ENCODE data around the gene KDR.

Gene KDR

GRCh38 chr4:55125087-55125721 lies at the start of gene KDR:
TSS of gene KDR (minus strand) at chr4:55125595. CDS start at chr4:55125293, 302 bp downstream.
- H3K36me3 ChIP-seq (ENCODE audit: control insufficient read depth in 5 of 5, insufficient read depth in 5 of 5, low read length in 5 of 5): no peaks in the 10 kb centered on the region
- no peaks in the 10 kb centered on the region for H3K9me3 ChIP-seq (ENCODE audit: control insufficient read depth in 5 of 5, low read length in 5 of 5)
- peaks cover 0 to 18% (median 16%) of the 10 kb centered on the region in 5 donors for H3K4me1 ChIP-seq (ENCODE audit: control insufficient read depth in 5 of 5, insufficient read depth in 5 of 5, low read length in 5 of 5)
- peak within 1 kb of the TSS in 3 of 5 donors; percentile 33 to 72 (median 33) for H3K9ac ChIP-seq (ENCODE audit: low read length in 5 of 5)
- peak within 1 kb of the TSS; percentile 67 for H3K27ac ChIP-seq (ENCODE audit: low read depth, low read length)
- peak within 1 kb of the TSS; percentile 57 to 86 (median 68) for H3K4me3 ChIP-seq (ENCODE audit: low read depth in 1 of 5, low read length in 5 of 5)
- H3K27me3 ChIP-seq (ENCODE audit: control insufficient read depth in 5 of 5, insufficient read depth in 4 of 5, low read length in 5 of 5): peaks cover 0 to 16% (median 12%) of the 10 kb centered on the region in 5 donors

DNA sequence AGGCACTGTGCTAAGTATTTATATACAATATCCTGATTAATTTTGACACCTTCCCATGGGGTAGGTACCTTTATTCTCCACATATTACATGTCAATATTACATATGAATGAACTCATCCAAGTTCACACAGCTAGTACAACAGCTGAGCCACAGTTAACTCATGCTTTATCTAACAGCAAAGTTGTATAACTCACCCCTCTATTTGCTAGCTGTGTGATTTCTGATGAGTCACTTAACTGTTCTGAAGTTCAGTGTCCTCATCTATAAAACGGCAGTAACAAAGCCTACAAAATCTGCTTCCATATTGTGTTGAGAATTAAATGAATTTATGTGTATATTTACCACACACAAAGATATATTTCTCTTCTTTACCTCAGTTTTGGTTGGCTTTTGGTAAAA lies 48.2 kb upstream of the KDR start:
- H3K36me3 ChIP-seq (ENCODE audit: control insufficient read depth in 5 of 5, insufficient read depth in 5 of 5, low read length in 5 of 5): no peaks in the 10 kb centered on the region
- H3K27me3 ChIP-seq (ENCODE audit: control insufficient read depth in 5 of 5, insufficient read depth in 4 of 5, low read length in 5 of 5): no peaks in the 10 kb centered on the region
- H3K27ac ChIP-seq (ENCODE audit: low read depth, low read length): peak overlapping the region; percentile 68
- peaks cover 0 to 3% (median 0%) of the 10 kb centered on the region in 5 donors for H3K9me3 ChIP-seq (ENCODE audit: control insufficient read depth in 5 of 5, low read length in 5 of 5)
- H3K4me3 ChIP-seq (ENCODE audit: low read depth in 1 of 5, low read length in 5 of 5): no peak overlapping the region
- peaks cover 0 to 37% (median 3%) of the 10 kb centered on the region in 5 donors for H3K4me1 ChIP-seq (ENCODE audit: control insufficient read depth in 5 of 5, insufficient read depth in 5 of 5, low read length in 5 of 5)
- H3K9ac ChIP-seq (ENCODE audit: low read length in 5 of 5): peak overlapping the region in 1 of 5 donors; percentile 1

GRCh38 chr4:55172694-55173287 lies 47.4 kb upstream of the KDR start:
- H3K4me1 ChIP-seq (ENCODE audit: control insufficient read depth in 5 of 5, insufficient read depth in 5 of 5, low read length in 5 of 5): peaks cover 0 to 33% (median 0%) of the 10 kb centered on the region in 5 donors
- peak overlapping the region in 1 of 5 donors; percentile 44 for H3K9ac ChIP-seq (ENCODE audit: low read length in 5 of 5)
- no peak overlapping the region for H3K4me3 ChIP-seq (ENCODE audit: low read depth in 1 of 5, low read length in 5 of 5)
- H3K36me3 ChIP-seq (ENCODE audit: control insufficient read depth in 5 of 5, insufficient read depth in 5 of 5, low read length in 5 of 5): no peaks in the 10 kb centered on the region
- peak overlapping the region; percentile 68 for H3K27ac ChIP-seq (ENCODE audit: low read depth, low read length)
- H3K27me3 ChIP-seq (ENCODE audit: control insufficient read depth in 5 of 5, insufficient read depth in 4 of 5, low read length in 5 of 5): no peaks in the 10 kb centered on the region
- H3K9me3 ChIP-seq (ENCODE audit: control insufficient read depth in 5 of 5, low read length in 5 of 5): peaks cover 0 to 3% (median 0%) of the 10 kb centered on the region in 5 donors

DNA sequence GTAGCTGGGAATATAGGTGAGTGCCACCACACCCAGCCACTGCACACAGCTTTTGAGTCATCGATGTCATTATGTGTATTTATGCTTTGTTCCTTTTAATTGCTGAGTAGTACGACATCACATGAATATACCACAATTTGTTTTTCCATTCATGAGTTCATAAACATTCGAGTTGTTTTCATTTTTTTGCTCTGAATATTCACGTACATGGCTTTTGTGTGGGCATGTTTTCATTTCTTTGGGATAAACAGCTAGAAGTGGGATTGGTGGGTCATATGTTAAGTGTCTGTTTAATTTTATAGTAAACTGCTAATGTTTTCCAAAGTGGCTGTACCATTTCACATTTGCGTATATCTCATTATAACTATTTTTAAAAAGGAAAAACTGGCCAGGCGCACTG lies 45.1 kb upstream of the KDR start:
- peaks cover 0 to 3% (median 0%) of the 10 kb centered on the region in 5 donors for H3K9me3 ChIP-seq (ENCODE audit: control insufficient read depth in 5 of 5, low read length in 5 of 5)
- no peak overlapping the region for H3K27ac ChIP-seq (ENCODE audit: low read depth, low read length)
- no peak overlapping the region for H3K9ac ChIP-seq (ENCODE audit: low read length in 5 of 5)
- peaks cover 0 to 20% (median 0%) of the 10 kb centered on the region in 5 donors for H3K4me1 ChIP-seq (ENCODE audit: control insufficient read depth in 5 of 5, insufficient read depth in 5 of 5, low read length in 5 of 5)
- H3K36me3 ChIP-seq (ENCODE audit: control insufficient read depth in 5 of 5, insufficient read depth in 5 of 5, low read length in 5 of 5): no peaks in the 10 kb centered on the region
- H3K27me3 ChIP-seq (ENCODE audit: control insufficient read depth in 5 of 5, insufficient read depth in 4 of 5, low read length in 5 of 5): no peaks in the 10 kb centered on the region
- H3K4me3 ChIP-seq (ENCODE audit: low read depth in 1 of 5, low read length in 5 of 5): no peak overlapping the region

- Histone ChIP-seq H3K4me1 (ENCODE audit: control insufficient read depth in 5 of 5, insufficient read depth in 5 of 5, low read length in 5 of 5) (peaks cover 0 to 20% (median 0%) of the 10 kb centered on the region in 5 donors), H3K27me3 (ENCODE audit: control insufficient read depth in 5 of 5, insufficient read depth in 4 of 5, low read length in 5 of 5) (no peaks in the 10 kb centered on the region), H3K36me3 (ENCODE audit: control insufficient read depth in 5 of 5, insufficient read depth in 5 of 5, low read length in 5 of 5) (no peaks in the 10 kb centered on the region), H3K27ac (ENCODE audit: low read depth, low read length) (no peak overlapping the region), H3K4me3 (ENCODE audit: low read depth in 1 of 5, low read length in 5 of 5) (no peak overlapping the region), H3K9ac (ENCODE audit: low read length in 5 of 5) (no peak overlapping the region), H3K9me3 (ENCODE audit: control insufficient read depth in 5 of 5, low read length in 5 of 5) (peaks cover 0 to 4% (median 0%) of the 10 kb centered on the region in 5 donors)
Observed at GRCh38 chr4:55169352-55169961, 44.1 kb upstream of the KDR start.

DNA sequence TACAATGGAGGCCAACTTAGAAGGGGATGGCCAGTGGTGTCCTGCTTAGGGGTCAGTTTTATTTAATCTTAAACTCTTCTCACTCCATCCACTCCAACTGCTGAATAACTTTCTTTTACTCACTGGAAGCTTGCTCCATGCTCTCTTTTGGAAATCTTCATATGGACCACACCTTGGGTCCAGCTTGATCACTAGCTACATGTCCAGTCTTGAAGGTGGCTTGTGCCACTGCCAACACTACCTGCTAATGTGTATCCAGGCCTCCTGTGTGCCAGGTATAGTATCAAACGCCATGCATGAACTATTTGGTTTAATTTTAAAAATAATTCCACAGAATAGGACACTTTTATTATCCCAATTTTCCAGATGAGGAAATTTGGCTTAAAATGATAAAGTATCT lies 37.0 kb upstream of the KDR start:
- no peaks in the 10 kb centered on the region for H3K4me1 ChIP-seq (ENCODE audit: control insufficient read depth in 5 of 5, insufficient read depth in 5 of 5, low read length in 5 of 5)
- no peaks in the 10 kb centered on the region for H3K36me3 ChIP-seq (ENCODE audit: control insufficient read depth in 5 of 5, insufficient read depth in 5 of 5, low read length in 5 of 5)
- peaks cover 0 to 7% (median 3%) of the 10 kb centered on the region in 5 donors for H3K27me3 ChIP-seq (ENCODE audit: control insufficient read depth in 5 of 5, insufficient read depth in 4 of 5, low read length in 5 of 5)
- H3K9me3 ChIP-seq (ENCODE audit: control insufficient read depth in 5 of 5, low read length in 5 of 5): peaks cover 0 to 4% (median 0%) of the 10 kb centered on the region in 5 donors
- H3K9ac ChIP-seq (ENCODE audit: low read length in 5 of 5): no peak overlapping the region
- H3K27ac ChIP-seq (ENCODE audit: low read depth, low read length): no peak overlapping the region
- no peak overlapping the region for H3K4me3 ChIP-seq (ENCODE audit: low read depth in 1 of 5, low read length in 5 of 5)

DNA sequence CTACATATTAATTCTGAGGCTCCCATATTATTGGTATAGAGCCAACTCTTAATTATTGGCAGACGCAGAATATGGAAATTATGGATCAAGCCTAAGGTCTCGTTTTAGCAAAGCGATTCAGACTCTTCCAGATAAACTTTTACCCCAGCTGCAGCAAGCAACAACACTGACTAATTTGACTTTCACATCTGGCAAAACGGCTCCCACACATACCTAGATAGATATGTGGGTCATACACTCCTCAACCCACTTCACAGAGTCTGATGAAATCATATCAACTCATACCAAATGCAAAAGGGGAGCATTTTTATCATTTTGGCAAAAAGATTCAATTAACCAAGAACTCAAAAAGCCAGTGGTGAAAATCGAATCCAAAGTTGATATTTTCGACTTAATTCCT lies 36.3 kb upstream of the KDR start:
- Histone ChIP-seq H3K27ac (ENCODE audit: low read depth, low read length) (no peak overlapping the region), H3K9me3 (ENCODE audit: control insufficient read depth in 5 of 5, low read length in 5 of 5) (peaks cover 0 to 4% (median 0%) of the 10 kb centered on the region in 5 donors), H3K4me3 (ENCODE audit: low read depth in 1 of 5, low read length in 5 of 5) (no peak overlapping the region), H3K36me3 (ENCODE audit: control insufficient read depth in 5 of 5, insufficient read depth in 5 of 5, low read length in 5 of 5) (no peaks in the 10 kb centered on the region), H3K9ac (ENCODE audit: low read length in 5 of 5) (no peak overlapping the region), H3K4me1 (ENCODE audit: control insufficient read depth in 5 of 5, insufficient read depth in 5 of 5, low read length in 5 of 5) (no peaks in the 10 kb centered on the region), H3K27me3 (ENCODE audit: control insufficient read depth in 5 of 5, insufficient read depth in 4 of 5, low read length in 5 of 5) (peaks cover 0 to 10% (median 3%) of the 10 kb centered on the region in 5 donors)

GRCh38 chr4:55159851-55160250 lies 34.5 kb upstream of the KDR start:
- H3K9me3 ChIP-seq (ENCODE audit: control insufficient read depth in 5 of 5, low read length in 5 of 5): peaks cover 0 to 2% (median 0%) of the 10 kb centered on the region in 5 donors

GRCh38 chr4:55158957-55159356 lies 33.6 kb upstream of the KDR start:
- Histone ChIP-seq H3K36me3 (ENCODE audit: control insufficient read depth in 5 of 5, insufficient read depth in 5 of 5, low read length in 5 of 5) (no peaks in the 10 kb centered on the region), H3K27ac (ENCODE audit: low read depth, low read length) (no peak overlapping the region), H3K4me1 (ENCODE audit: control insufficient read depth in 5 of 5, insufficient read depth in 5 of 5, low read length in 5 of 5) (no peaks in the 10 kb centered on the region), H3K9ac (ENCODE audit: low read length in 5 of 5) (no peak overlapping the region), H3K9me3 (ENCODE audit: control insufficient read depth in 5 of 5, low read length in 5 of 5) (peaks cover 0 to 2% (median 0%) of the 10 kb centered on the region in 5 donors), H3K4me3 (ENCODE audit: low read depth in 1 of 5, low read length in 5 of 5) (no peak overlapping the region), H3K27me3 (ENCODE audit: control insufficient read depth in 5 of 5, insufficient read depth in 4 of 5, low read length in 5 of 5) (peaks cover 0 to 10% (median 3%) of the 10 kb centered on the region in 5 donors)

More at GRCh38 chr4:55159851-55160250, 34.5 kb upstream of the KDR start:
- Histone ChIP-seq H3K27me3 (ENCODE audit: control insufficient read depth in 5 of 5, insufficient read depth in 4 of 5, low read length in 5 of 5) (peaks cover 0 to 10% (median 3%) of the 10 kb centered on the region in 5 donors), H3K9ac (ENCODE audit: low read length in 5 of 5) (no peak overlapping the region), H3K4me1 (ENCODE audit: control insufficient read depth in 5 of 5, insufficient read depth in 5 of 5, low read length in 5 of 5) (no peaks in the 10 kb centered on the region), H3K36me3 (ENCODE audit: control insufficient read depth in 5 of 5, insufficient read depth in 5 of 5, low read length in 5 of 5) (no peaks in the 10 kb centered on the region), H3K4me3 (ENCODE audit: low read depth in 1 of 5, low read length in 5 of 5) (no peak overlapping the region), H3K27ac (ENCODE audit: low read depth, low read length) (no peak overlapping the region)

All from subcutaneous abdominal adipose tissue (tissue), 5 donors.